ENCODE results near the gene NTHL1.
"Not testable (repeated sequence)": the region's sequence is repeated elsewhere in the genome, so short reads cannot be mapped to it uniquely, and the experiment has no call there.

NTHL1 gene

DNA sequence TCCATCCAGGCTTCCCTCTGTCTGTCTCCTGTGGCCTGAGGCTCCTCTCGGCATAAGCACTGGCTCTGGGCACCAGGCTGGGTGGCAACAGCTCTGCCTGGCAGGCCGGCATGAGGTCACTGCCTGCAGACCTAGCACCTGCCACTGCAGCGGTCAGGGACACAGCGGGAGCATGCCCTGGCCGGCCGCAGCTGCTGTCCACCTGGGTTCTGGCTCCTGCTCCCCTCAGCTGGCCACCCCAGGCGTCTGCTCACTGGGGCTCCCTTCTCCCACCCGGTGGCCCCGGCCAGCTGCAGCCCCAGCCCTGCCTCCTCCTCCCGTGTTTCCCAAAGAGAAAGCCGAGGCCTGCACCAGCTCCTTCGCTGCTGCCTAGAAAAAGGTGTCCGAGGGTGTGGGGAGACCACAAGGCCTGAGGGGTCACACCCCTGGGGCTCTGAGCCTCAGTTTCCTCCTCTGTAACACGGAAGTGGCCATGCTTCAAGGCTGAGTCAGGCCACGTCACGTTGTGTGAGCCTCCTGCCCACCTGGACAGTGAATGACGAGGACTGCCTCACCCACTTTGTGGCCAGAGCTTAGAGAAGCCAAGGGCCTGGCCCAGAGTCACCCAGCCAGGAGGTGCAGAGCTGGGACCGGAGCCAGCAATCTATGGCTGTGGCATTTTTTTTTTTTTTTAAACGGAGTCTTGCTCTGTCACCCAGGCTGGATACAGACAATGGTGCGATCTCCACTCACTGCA lies 6.7 kb downstream of the NTHL1 start:
- DNase-seq (ENCODE audit: low read depth) = no peak

DNA sequence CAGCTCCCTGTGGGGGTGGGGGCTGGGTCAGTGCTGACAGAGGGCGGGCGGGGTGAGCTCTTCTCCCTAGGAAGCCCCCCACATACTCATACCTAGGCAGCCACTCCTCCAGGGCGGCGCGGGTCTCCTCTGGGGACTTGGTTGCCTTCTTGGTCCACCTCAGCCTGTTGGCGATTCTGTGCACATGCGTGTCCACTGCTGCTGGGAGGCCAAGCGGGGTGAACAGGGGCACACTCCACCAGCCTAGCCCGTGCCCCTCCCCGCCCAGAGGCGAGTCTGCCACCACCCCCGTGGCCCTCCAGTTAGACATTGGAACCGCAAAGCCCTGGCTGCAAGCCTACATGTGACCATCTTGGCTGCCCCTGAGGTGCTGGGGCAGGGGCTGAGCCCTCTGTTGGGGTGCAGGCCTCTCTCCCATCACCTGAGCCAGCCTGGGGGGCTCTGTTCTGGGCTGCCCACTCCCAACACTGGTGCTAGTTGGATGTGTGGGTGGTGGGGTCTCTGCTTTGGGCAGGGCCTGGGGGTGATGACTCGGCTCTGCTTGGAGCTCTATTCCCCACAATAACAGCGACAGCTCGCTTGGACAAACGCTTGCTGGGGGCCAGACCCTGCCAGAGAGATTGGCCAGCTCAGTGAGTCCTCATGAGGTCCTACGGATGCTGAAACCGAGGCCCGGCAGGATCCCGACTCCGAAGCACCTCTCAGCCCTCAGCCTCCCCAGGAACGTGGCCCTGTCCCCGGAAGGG lies 7.4 kb downstream of the NTHL1 start:
- no peak for DNase-seq (ENCODE audit: low read depth)

DNA sequence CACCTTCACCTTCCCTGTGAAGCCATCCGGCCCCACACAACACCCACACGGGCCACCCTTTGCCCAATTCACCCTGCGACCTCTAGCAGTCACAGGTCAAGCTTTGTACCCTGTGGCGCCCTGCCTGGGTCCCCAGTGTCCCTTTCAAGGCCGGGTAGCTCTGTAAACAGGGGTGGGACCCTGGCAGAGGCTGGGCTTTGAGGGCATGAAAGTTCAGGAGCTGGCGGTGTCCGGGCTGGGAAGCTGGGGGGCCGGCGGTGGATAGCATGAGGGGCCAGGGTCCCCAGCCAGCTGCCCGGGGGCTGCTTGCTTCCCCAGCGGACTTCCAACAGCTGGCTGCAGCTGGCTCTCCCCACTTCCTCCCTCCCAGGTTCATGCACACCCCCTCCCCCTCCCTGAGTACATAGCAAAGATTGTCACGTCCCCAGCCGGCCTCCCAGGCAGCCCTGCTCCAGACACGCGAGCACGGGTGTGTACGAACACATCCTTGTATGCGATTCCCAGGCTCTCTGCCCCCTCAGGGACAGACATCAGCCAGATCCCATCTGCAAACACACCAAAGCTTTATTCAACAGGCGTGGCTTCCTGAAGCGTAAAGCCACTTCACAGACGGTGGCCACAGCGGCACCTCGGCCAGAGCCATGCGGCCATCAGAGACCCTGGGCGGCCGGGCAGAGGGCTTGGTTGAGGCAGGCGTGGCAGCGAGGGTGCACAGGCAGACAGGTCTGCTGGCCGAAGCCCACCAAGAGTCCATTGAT lies 8.2 kb downstream of the NTHL1 start:
- no peak for DNase-seq (ENCODE audit: low read depth)

DNA sequence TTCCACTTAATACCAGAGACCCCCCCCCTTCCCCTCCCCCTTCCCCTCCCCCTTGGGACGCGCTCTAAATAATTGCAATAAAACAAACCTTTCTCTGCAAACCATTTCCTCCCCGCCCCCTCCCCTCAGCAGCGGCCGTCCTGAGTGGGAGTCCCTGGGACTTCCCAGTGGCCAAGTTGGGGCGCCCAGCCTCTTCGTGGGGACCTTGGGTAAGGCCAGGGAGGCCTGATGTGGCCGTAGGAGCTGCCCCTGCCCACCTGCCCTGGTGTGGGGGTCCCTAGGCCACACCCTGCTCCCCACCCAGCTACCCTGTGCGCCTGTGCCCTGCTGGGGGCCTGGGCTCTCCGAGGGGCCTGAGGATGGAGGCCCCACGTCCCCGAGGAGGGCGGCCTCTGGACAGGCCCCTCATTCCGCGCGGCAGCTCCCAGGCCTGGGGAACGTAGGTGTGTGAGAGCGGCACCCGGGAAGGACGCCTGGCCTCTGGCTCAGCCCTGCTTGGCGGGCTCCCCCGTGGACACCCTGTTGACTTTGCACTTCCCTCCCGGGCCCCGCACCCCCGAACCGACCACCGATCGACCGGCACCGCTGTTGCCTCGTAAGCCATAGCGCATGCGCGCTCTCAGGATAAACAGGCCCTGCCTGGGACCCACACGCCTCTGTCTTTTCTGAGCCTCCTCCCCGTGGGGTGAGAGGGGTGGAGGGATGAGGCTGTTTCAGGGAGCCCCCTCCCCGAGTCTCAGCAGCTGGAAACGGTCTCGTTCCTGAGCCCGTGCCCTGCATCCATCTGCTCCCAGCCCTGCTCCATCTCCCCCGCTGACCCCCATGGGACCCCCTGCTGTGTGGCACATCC lies 9.0 kb downstream of the NTHL1 start:
- no peak for DNase-seq (ENCODE audit: low read depth)

DNA sequence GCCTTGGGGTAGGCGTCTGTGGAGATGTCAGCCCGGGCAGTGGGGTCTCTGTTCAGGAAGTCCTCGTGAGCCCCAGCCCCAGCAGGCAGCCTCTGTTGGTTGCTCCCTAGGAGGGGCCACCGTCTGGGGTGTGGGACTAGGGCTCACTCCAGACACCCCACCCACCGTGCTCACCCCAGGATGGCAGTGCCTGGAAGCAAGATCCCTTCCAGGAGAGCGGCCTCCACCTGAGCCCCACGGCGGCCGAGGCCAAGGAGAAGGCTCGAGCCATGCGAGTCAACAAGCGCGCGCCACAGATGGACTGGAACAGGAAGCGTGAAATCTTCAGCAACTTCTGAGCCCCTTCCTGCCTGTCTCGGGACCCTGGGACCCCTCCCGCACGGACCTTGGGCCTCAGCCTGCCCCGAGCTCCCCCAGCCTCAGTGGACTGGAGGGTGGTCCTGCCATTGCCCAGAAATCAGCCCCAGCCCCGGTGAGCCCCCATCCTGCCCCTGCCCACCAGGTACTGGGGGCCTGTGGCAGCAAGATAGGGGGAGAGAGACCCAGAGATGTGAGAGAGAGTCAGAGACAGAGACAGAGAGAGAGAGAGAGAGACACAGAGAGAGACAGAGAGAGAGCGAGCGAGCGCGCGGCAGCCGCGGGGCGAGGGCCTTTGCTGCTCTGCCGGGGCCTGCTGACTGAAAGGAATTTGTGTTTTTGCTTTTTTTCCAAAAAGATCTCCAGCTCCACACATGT lies 9.8 kb downstream of the NTHL1 start:
- DNase-seq (ENCODE audit: low read depth) = no peak

DNA sequence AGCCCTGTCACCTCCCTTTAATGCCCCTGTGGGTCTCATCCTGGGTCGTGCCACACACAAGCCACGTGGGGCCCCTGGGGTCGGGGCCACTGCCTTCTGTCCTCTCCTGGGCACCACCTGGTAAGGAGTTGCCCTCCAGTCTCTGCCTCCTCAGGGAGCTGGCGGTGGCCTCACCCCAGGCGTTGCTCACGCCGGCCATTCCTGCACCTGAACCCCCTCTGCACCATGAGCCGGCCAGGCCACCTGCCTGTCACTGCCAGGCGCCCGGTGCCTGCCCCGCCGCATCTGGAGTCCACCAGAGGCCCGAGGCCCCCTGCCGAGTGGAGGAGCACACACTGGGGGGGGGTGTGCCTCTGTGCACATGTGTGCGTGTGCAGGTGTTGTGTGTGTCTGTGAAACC lies 10.5 kb downstream of the NTHL1 start:
- DNase-seq (ENCODE audit: low read depth) = no peak

DNA sequence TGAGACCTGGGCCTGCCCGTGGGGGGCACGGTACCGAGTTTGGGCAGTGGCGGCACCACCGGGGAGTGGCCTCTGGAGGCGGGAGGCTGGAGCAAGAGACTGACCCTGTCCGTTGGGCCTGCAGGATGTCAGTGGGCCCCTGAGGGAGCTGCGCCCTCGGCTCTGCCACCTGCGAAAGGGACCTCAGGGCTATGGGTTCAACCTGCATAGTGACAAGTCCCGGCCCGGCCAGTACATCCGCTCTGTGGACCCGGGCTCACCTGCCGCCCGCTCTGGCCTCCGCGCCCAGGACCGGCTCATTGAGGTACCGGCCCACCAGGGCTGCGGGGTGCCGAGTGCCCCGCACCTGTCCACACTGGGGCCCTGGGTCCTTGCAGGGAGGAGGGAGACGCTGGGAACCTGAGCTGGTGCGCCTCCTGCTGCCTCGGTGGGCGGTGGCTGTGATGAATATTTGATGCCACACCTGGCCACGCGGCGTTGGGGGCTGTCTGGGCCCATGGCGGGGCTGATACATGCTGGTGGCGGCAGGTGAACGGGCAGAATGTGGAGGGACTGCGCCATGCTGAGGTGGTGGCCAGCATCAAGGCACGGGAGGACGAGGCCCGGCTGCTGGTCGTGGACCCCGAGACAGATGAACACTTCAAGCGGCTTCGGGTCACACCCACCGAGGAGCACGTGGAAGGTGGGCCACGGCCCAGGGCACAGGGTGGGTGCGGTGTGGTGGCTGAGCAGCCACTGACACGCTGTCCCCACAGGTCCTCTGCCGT lies 11.3 kb downstream of the NTHL1 start:
- DNase-seq (ENCODE audit: low read depth) = no peak

DNA sequence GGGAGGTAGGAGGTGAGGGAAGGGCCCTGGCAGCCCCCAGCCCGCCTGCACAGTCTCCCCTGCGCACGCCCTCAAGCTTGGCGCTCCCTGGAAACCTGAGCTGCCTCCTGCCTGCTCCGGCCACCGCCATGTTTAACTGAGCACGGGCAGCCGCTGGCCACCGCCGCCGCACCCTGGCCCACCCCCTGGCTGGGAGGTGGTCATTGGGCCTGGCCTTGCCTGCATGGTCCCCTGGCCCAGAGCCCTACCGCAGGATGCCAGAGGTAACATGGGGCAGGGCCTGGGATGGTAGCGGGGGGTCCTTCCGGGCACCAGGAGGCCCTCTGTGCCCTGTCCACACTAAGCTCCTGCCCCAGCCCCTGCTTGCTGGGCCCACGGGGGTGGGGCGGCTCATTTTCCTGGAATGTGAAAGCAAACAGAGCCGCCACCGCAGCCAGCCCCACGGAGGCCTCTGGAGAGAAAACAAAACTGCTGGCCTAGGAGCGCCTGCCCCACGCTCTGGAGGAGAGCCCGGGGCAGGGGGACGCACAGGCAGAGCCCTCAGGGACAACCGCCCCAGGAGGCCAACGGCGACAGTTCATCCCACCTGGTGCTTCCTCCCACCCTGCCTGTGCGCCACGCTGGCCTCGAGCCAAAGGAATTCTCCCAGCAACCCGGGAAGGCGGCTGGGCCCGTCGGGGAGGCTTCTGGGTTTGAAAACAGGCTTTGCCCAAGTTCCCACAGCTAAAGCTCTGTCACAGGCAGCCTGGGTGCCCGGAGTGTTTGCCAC lies 12.0 kb downstream of the NTHL1 start:
- DNase-seq (ENCODE audit: low read depth) = no peak

DNA sequence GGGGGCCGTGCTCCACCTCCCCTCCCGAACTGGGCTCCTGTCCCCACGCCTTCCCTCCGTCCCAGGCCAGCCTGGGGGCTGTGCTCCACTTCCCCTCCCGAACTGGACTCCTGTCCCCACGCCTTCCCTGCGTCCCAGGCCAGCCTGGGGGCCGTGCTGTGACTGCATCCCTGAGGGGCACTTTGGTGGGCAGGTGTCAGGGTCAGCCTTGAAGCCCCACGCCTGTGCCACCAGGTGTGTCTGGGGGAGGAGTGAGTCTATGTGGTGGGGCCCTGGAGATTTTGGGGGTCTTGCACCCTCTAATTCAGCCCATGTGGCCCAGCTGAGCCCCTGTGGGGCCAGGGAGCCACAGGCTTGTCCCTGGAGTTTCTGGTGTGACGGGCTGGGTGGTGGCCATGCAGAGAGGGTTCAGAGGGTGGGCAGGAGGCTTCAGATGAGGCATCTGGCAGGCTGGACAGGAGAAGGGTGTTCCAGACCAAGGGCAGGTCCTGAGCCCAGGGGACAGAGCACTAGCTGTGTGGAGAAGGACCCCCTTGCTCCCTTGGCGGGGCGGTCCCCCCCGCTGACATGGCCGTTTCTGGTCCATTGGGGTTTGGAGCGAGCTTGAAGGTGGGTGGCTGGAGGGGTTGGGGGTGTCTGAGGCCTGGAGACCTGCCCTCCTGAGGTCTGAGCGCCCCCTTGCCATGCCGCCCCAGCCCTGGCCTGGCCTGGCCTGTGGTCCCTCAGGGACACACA lies 12.8 kb downstream of the NTHL1 start:
- DNase-seq (ENCODE audit: low read depth) = no peak

DNA sequence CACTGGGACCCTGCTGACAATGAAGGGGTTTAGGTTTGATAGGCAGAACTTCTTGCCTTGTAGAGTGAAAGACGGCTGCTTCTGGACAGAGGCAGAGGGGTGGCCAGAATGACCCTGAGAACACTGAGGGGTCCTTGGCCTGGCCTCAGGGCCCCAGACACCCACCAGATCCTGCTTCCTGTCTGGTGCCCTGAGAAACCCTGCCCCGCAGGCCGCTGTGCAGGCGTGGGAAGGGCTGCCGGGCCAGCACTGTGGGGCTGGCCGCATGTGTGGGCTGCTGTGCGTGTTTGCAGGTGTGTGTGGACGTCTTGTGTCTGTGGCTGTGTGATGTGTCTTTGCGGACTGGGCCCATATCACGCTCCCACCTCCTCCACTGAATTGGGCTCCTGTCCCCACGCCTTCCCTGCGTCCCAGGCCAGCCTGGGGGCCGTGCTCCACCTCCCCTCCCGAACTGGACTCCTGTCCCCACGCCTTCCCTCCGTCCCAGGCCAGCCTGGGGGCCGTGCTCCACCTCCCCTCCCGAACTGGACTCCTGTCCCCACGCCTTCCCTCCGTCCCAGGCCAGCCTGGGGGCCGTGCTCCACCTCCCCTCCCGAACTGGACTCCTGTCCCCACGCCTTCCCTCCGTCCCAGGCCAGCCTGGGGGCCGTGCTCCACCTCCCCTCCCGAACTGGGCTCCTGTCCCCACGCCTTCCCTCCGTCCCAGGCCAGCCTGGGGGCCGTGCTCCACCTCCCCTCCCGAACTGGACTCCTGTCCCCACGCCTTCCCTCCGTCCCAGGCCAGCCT lies 13.5 kb downstream of the NTHL1 start:
- DNase-seq (ENCODE audit: low read depth) = not testable (repeated sequence)

DNA sequence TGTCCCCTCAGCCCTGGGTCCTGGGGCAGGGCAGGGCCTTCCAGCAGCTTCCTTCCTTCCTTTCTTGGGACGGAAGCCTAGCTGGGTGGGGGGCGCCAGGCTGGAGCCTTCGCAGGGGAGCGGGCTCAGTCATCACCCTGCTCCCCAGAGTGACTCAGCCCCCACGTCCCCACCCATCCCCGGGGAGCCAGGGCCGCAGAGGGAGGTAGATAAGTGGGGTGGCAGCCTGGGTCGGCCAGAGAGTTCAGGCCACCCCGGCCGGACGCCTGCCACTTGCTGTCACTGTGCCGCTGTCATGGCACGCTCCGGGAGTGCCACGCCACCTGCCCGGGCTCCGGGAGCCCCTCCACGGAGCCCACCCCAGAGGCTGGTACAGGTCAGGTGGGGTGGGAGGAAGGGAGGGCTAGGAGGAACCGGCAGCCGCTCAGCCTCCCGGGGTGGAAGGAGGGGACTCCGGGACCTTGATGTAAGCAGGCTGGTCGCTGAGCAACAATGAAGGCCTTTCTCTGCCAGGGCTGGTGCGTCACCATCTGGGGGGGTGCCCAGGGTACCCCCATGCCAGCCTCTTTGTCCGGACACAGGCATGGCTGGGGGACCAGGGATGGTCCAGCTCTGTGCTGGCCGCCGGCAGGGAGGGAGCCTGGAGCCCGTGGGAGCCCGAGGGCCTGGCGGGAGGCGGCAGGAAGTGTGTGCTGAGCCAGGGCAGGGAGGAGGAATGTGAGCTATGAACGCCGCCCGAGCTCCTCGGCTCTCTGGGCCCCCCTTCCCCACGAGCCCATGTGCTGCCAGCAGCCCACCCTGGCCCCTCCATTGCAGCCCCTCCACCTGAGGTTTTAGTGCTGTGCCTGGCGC lies 14.4 kb downstream of the NTHL1 start:
- no peak for DNase-seq (ENCODE audit: low read depth)

DNA sequence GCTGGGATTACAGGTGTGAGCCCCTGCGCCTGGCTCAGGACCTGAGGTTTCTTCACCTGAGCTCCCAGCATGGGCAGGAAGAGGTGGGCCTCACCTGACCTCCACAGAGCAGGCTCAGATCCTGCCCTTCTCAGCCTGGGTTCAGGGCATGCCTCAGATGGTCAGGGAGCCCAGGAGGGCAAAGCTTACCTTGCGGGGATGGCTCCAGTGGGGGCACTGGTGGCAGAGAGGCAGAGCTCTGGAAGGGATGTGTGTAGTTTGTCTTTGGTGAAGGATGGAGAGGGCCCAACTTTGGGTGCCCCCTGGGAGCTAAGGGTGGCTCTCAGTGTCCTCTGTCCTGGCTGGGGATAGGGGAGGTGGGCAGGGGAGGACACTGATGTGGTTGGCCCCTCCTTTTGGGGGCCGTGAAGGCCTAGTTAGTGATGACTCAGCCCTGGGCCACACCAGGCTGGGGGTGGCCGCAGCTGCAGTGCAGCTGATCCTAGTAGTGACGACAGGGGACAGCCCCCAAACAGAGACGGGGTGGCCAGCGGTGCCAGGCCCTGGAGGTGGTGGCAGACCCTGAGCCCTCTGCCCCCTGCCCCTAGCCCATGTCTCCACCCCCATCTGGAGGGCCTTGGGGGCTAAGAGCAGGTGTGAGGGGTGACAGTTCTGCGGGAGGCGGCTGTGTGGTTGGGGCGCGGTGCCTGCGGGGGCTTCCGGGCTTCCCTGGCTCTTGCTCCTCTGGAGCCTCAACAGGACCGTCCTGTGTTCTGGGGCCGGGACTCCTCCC lies 15.2 kb downstream of the NTHL1 start:
- no peak for DNase-seq (ENCODE audit: low read depth)

DNA sequence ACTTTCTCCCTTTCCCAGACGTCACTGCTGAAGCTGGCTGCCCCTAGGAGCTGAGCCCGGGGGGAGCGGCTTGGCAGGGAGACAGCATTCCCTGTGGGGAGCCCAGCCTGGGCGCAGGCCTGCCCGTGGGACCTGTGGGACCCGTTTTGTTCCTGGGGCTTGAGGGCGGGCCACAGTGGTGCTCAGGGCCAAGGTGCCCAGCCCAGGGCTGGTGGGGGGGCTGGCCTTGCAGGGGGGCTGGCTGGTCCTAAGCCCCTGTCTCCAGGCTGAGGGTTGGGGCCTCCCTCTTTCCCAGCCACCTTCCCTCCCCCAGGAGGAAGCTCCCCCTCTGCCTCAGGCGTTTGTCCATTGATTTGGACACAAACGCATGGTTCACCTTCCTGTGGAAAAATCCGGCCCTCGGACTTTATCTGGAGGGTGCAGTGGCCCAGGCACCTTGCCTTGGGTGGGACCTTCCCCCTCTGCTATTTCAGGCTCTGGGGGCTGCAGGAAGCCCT lies 16.5 kb downstream of the NTHL1 start:
- DNase-seq (ENCODE audit: low read depth) = no peak

DNA sequence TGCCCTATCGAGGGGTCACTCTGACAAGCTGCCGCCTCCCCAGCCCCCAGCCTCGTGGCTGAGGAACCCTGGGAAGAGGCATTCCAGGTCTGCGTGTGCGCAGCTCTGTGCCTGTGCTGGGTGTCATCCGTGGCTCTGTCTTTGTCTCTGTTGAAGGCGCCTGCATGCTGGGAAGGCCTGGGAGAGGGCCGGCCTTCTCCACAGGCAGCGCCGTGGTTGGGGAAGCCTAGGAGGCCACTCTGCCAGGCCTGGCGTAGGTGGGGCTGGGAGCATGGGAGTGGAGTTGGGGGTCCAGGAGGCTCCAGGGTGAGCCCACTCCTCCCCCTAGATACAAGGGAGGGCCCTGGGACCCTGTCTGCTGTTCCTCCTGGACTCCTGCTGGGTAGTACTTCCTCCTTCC lies 17.6 kb downstream of the NTHL1 start:
- DNase-seq (ENCODE audit: low read depth) = no peak

DNA sequence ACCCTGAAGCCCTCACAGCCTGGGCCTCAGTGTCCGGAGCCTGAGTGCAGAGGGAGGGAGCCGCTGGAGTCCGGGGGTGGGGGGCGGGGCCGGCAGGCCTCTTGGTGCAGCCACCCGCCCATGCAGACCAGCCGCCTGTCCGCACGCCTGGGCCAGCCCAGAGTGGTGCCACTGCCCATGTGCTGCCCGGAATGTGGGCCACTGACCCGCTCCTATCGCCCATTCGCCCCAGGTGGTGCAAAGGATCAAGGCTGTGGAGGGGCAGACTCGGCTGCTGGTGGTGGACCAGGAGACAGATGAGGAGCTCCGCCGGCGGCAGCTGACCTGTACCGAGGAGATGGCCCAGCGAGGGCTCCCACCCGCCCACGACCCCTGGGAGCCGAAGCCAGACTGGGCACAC lies 18.3 kb downstream of the NTHL1 start:
- no peak for DNase-seq (ENCODE audit: low read depth)

DNA sequence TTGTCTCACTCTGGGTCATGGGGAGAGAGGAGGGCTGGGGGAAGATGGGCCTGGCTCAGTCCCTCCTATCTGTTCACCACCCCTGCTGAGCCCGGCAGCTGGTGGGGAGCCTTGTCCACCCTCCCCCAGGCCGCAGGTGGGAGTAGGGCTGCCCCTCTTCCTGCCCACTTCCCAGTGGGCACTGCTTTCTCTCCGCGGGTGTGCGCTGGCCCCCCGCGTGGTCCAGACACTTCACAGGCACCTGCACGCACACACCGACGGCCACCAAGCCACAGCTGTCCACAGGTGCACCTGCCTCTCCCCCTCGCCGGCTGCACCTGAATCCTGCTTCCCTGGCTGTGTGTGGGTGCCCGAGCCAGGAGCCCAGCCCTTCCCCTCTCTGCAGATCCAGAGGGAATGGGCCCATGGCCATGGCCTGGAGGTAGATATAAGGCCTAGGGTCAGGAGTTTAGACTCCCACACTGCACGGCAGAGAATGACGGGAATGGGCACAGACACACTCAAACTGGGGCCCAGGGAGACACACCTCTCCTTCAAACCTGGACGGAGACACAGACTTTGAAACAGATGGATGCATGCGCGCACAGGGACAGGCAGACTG lies 18.9 kb downstream of the NTHL1 start:
- no peak for DNase-seq (ENCODE audit: low read depth)
